SU-DHL-6 (cell line): Measurements from ENCODE around the gene NDUFC1.

ENCODE experiments used
- H2AFZ ChIP-seq: fragments of 200-600 bp; sonication (generic); 2 replicates; pipeline ENCODE4 v1.6.1; 2014; ENCODE audit warnings: low read depth, mild to moderate bottlenecking, moderate library complexity, mixed read lengths, antibody characterized with exemption, low read length; ENCODE audit not compliant: severe bottlenecking
- H3F3A ChIP-seq: fragments of 200-600 bp; shearing (Covaris generic); 2 replicates; pipeline ENCODE4 v1.6.0; 2016; ENCODE audit warnings: antibody characterized with exemption, mild to moderate bottlenecking; ENCODE audit not compliant: insufficient read depth
- H3K27ac ChIP-seq: fragments of 200-600 bp; sonication (generic); 2 replicates; pipeline ENCODE4 v1.5.1; 2016; ENCODE audit warnings: low read depth, mild to moderate bottlenecking, low read length, moderate library complexity, mixed read lengths
- H3K27me3 ChIP-seq: fragments of 200-600 bp; sonication (generic), shearing (Covaris generic); 2 replicates; pipeline ENCODE4 v1.6.0; 2014; ENCODE audit warnings: mild to moderate bottlenecking, low read length
- H3K36me3 ChIP-seq: fragments of 200-600 bp; sonication (generic); 2 replicates; pipeline ENCODE4 v1.6.1; 2014; ENCODE audit warnings: mild to moderate bottlenecking, low read length, mixed read lengths
- H3K4me2 ChIP-seq: fragments of 300-600, 200-600 bp; shearing (Covaris generic), sonication (generic); 2 replicates; pipeline ENCODE4 v1.6.0; 2014; ENCODE audit warnings: low read length, low read depth, mild to moderate bottlenecking; ENCODE audit not compliant: poor library complexity, severe bottlenecking
- H3K4me3 ChIP-seq: fragments of 200-600 bp; sonication (generic); 2 replicates; pipeline ENCODE4 v1.5.1; 2014; ENCODE audit warnings: antibody characterized with exemption, low read length, mild to moderate bottlenecking, mixed read lengths; ENCODE audit not compliant: insufficient read depth, poor library complexity, severe bottlenecking
- H3K79me2 ChIP-seq: fragments of 200-600 bp; sonication (generic); 2 replicates; pipeline ENCODE4 v1.6.1; 2014; ENCODE audit warnings: mild to moderate bottlenecking, low read length, moderate library complexity; ENCODE audit not compliant: insufficient read depth
- H3K9ac ChIP-seq: fragments of 200-600 bp; sonication (generic); 2 replicates; pipeline ENCODE4 v1.7.0; 2014; ENCODE audit warnings: mild to moderate bottlenecking, low read length
- H3K9me2 ChIP-seq: fragments of 200-600 bp; sonication (generic); replicated peaks from 2 replicates; pipeline ENCODE4 v1.6.1; 2014; ENCODE audit warnings: low read length; ENCODE audit not compliant: insufficient read depth
- H3K9me3 ChIP-seq: fragments of 200-600 bp; sonication (generic); 2 replicates; pipeline ENCODE4 v1.6.1; 2014; ENCODE audit warnings: low read length, mixed read lengths; ENCODE audit not compliant: insufficient read depth
- H4K20me1 ChIP-seq: fragments of 200-600 bp; sonication (generic); 2 replicates; pipeline ENCODE4 v1.6.1; 2014; ENCODE audit warnings: low read depth, mild to moderate bottlenecking, antibody characterized with exemption, low read length, moderate library complexity, mixed read lengths
- CTCF ChIP-seq: fragments of 200-600 bp; sonication (generic); IDR thresholded peaks from one replicate; pipeline ENCODE4 v1.5.1; 2017; ENCODE audit warnings: antibody characterized with exemption, mild to moderate bottlenecking, low read length, moderate library complexity; ENCODE audit not compliant: insufficient read depth, poor library complexity, severe bottlenecking
- EZH2phosphoT487 ChIP-seq: fragments of 200-600 bp; sonication (generic), shearing (Covaris generic); conservative IDR thresholded peaks from 2 replicates; pipeline ENCODE4 v1.6.1; 2018; ENCODE audit warnings: mild to moderate bottlenecking, antibody characterized with exemption, low read length, moderate library complexity, mixed read lengths

NDUFC1 gene

DNA sequence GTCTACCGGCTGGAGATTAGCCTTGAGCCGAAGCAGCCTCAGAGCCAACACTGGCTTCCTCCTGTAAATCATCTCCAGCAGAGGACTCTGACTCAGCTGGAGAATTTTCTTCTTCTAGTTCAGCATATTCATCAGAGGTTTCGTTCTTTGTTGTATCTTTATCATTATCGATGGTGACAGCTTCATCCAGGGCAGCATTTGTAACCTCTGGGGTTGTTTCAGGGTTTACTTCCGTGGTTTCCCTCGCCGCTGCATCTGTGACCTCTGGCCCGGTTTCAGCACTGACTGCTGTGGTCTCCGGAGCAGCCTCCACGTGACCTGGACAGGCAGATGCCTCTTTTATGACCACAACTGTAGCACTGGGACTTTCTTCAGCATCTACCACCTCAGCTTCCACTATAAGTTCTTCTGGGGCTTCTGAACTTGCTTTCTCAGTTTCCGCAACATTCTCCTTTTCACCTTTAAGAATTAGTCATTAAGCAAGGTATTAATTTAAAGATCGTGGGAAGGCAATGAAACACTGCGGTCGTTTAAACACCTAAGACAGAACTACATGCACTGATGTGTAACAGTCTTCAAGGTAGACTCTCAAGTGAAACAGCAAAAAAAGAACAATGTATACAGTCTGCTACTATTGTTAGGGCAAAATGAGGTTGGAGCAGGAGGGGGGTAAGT is 35.6 kb downstream of the NDUFC1 start:
- Histone ChIP-seq H3K79me2 (no peaks in the 10 kb centered on the region), H2AFZ (peak overlapping the region; percentile 95), H3K36me3 (no peaks in the 10 kb centered on the region), H3K4me3 (peak overlapping the region; percentile 52), H3K9me2 (no peaks in the 10 kb centered on the region), H3K9ac (peak overlapping the region; percentile 57), H4K20me1 (no peaks in the 10 kb centered on the region), H3K4me2 (peak overlapping the region; percentile 75), H3F3A (no peaks in the 10 kb centered on the region), H3K9me3 (no peaks in the 10 kb centered on the region), H3K27me3 (no peaks in the 10 kb centered on the region), H3K27ac (peak overlapping the region; percentile 78)
- TF ChIP-seq EZH2phosphoT487 (no peak), CTCF (no peak)

DNA sequence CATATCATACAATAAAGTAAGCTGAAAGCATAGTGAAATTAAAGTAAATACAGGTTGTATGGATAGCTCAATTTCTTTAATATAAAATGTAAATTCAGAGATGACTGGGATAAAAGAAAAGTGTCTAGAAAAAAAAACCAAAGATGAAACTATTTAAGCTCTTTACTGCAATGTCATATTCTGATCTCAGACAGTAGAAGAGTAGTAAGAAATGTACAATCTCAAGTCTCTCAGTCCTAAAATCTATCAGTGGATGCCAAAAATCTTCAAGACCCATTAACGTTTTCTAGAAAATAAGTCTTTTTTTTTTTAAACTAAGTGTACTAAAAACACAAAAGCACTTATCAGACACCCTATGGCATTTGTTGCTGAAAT is 36.1 kb downstream of the NDUFC1 start:
- Histone ChIP-seq H3F3A (no peaks in the 10 kb centered on the region), H3K4me3 (peak overlapping the region; percentile 52), H3K9me2 (no peaks in the 10 kb centered on the region), H3K9me3 (no peaks in the 10 kb centered on the region), H3K27ac (peak overlapping the region; percentile 78), H2AFZ (peak overlapping the region; percentile 95), H3K27me3 (no peaks in the 10 kb centered on the region), H4K20me1 (no peaks in the 10 kb centered on the region), H3K9ac (peak overlapping the region; percentile 57), H3K36me3 (no peaks in the 10 kb centered on the region), H3K4me2 (peak overlapping the region; percentile 75), H3K79me2 (no peaks in the 10 kb centered on the region)
- TF ChIP-seq CTCF, result no peak

GRCh38 chr4:139265654-139266053 is 36.6 kb downstream of the NDUFC1 start:
- Histone ChIP-seq H3K4me3 (peak overlapping the region; percentile 52), H3K27ac (no peak overlapping the region), H3K9me2 (no peaks in the 10 kb centered on the region), H3F3A (no peaks in the 10 kb centered on the region), H4K20me1 (no peaks in the 10 kb centered on the region), H3K9ac (peak overlapping the region; percentile 57; the same call in 1 of the 2 replicates), H3K4me2 (peak overlapping the region; percentile 75), H3K79me2 (no peaks in the 10 kb centered on the region), H2AFZ (no peak overlapping the region), H3K9me3 (no peaks in the 10 kb centered on the region), H3K36me3 (no peaks in the 10 kb centered on the region), H3K27me3 (no peaks in the 10 kb centered on the region)
- TF ChIP-seq CTCF (no peak), EZH2phosphoT487 (no peak)
